H1 (cell line): ENCODE data around the gene DLL1.

Experiments
- CTBP2 ChIP-seq: IDR thresholded peaks from 2 replicates; pipeline ENCODE4 v1.7.0; 2011; ENCODE audit warnings: borderline replicate concordance, mild to moderate bottlenecking, moderate library complexity, mixed read lengths, low read length; ENCODE audit not compliant: insufficient read depth, insufficient read length
- GABPA ChIP-seq: IDR thresholded peaks from 2 replicates; pipeline ENCODE4 v1.6.1; 2011; ENCODE audit warnings: mild to moderate bottlenecking, low read length, moderate library complexity, borderline replicate concordance; ENCODE audit not compliant: insufficient read depth
- SP1 ChIP-seq: IDR thresholded peaks from 2 replicates; pipeline ENCODE4 v1.6.1; 2011; ENCODE audit warnings: low read depth, low read length
- TF ChIP-seq, protein P1 (sequence below), 3 experiments: IDR thresholded peaks; 1 replicate in 2 of 3; 2 replicates in 1 of 3; pipeline versions ENCODE4 v1.5.1 to v1.6.1; 2011; ENCODE audit warnings: low read length in 3 of 3, mild to moderate bottlenecking in 3 of 3, inconsistent platforms in 2 of 3, low read depth in 1 of 3, moderate library complexity in 1 of 3; ENCODE audit not compliant: insufficient read depth in 1 of 3; ENCODE audit errors: control extremely low read depth in 1 of 3

GRCh38 chr6:170237999-170238740, 52.7 kb downstream of the DLL1 start:
- TF ChIP-seq, protein P1, sequence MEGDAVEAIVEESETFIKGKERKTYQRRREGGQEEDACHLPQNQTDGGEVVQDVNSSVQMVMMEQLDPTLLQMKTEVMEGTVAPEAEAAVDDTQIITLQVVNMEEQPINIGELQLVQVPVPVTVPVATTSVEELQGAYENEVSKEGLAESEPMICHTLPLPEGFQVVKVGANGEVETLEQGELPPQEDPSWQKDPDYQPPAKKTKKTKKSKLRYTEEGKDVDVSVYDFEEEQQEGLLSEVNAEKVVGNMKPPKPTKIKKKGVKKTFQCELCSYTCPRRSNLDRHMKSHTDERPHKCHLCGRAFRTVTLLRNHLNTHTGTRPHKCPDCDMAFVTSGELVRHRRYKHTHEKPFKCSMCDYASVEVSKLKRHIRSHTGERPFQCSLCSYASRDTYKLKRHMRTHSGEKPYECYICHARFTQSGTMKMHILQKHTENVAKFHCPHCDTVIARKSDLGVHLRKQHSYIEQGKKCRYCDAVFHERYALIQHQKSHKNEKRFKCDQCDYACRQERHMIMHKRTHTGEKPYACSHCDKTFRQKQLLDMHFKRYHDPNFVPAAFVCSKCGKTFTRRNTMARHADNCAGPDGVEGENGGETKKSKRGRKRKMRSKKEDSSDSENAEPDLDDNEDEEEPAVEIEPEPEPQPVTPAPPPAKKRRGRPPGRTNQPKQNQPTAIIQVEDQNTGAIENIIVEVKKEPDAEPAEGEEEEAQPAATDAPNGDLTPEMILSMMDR (IDR thresholded peaks at IDR 0.05; ENCODE audit: control extremely low read depth in 1 of 3, insufficient read depth in 1 of 3, low read depth in 1 of 3, low read length in 3 of 3) = no peak
- TF ChIP-seq SP1 (no peak), GABPA (no peak), CTBP2 (no peak)
